ENCODE data around the gene ZFYVE1.
"Not testable (repeated sequence)": the region's sequence is repeated elsewhere in the genome, so short reads cannot be mapped to it uniquely, and the experiment has no call there.

ZFYVE1 gene, protein sequence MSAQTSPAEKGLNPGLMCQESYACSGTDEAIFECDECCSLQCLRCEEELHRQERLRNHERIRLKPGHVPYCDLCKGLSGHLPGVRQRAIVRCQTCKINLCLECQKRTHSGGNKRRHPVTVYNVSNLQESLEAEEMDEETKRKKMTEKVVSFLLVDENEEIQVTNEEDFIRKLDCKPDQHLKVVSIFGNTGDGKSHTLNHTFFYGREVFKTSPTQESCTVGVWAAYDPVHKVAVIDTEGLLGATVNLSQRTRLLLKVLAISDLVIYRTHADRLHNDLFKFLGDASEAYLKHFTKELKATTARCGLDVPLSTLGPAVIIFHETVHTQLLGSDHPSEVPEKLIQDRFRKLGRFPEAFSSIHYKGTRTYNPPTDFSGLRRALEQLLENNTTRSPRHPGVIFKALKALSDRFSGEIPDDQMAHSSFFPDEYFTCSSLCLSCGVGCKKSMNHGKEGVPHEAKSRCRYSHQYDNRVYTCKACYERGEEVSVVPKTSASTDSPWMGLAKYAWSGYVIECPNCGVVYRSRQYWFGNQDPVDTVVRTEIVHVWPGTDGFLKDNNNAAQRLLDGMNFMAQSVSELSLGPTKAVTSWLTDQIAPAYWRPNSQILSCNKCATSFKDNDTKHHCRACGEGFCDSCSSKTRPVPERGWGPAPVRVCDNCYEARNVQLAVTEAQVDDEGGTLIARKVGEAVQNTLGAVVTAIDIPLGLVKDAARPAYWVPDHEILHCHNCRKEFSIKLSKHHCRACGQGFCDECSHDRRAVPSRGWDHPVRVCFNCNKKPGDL

DNA sequence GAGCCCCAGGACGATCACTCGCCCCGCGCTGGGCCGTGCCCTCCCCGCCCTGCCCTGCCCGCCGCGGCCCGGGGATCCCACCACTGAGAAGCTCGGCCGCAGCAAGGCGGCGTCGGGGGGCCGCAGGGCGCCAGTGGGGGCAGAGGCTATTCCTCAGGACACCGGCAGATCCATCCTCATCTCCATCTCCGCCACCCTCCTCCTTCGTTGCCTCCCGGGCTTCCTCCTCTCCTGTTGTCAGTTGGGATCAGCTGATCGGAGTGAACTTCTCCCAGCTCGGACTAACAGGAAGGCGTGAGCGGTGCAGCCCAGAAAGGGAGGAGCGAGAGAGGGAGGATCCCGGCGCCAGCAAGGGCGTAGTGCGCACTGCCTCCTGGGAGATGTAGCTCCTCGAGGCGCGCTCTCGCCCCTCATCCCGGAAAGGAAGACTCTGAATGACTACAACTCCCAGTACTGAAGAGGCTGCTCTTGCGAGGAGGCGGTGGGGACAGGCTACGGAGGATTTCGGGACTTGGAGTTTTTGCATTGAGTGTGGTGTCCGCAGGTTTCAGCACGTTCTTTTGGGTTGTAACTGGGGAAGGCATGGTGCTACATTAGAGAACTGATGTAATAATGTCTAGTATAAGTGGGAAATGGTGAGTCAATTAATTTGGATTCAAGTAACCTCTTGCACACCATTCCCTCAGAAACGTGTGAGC is at the start of gene ZFYVE1:
ZFYVE1 (minus strand) TSS at position 262 of the 698 bp plus-strand sequence. CDS start 2,598 bp downstream, outside the sequence.
- peak; percentile 94 for DNase-seq

GRCh38 chr14:73069585-73069984 is 42.7 kb upstream of the ZFYVE1 start:
- no peak for DNase-seq

GRCh38 chr14:73058922-73059673 is 32.2 kb upstream of the ZFYVE1 start:
- no peak for DNase-seq

DNA sequence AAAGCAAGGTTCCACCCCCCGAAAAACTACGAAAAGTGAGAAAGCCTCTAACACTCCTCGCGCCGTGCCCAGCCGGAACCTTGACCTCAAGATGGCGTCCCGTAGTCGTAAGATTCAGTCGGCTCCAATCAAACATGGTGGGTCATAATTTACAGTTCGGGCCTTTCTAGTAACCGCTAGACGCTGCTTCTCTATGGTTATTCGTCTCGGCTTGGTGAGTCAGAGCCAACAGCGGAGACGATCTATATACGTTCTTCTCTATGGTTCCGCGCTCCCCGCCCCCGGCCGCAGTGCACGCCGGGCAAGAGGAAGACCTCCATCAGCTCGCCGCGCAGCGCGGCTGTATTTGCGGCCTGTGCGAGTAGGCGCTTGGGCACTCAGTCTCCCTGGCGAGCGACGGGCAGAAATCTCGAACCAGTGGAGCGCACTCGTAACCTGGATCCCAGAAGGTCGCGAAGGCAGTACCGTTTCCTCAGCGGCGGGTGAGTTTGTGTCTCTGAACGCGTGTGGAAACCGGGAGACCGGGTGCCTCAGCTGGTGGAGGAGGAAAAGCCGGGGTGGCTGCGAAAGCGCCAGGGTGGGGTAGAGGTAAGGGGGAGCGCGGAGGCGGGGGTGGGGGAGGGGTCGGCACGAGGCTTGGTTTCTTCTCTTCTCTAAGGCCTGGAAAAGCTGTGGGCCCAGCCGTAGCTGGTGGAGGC is 31.5 kb upstream of the ZFYVE1 start, which contains the start of gene RBM25:
RBM25 (plus strand) TSS at position 311 of the 698 bp plus-strand sequence. CDS start 13,108 bp downstream, outside the sequence.
- peak; percentile 96 for DNase-seq

DNA sequence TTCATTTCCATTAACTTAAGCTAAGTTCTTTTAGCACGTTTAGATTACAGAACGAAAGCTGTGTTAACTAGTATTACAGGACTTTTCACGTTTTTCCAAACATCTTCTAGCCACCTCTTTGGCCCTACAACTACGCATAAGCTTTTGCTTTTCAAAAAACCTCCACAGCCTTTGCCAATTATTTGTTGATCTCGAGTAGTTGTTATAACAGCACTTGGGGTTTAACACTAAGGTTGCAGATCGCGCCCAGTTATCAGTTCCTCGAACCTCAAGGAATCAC is 31.0 kb upstream of the ZFYVE1 start:
- DNase-seq: no peak

GRCh38 chr14:73055251-73055650 is 28.3 kb upstream of the ZFYVE1 start:
- DNase-seq: no peak

DNA sequence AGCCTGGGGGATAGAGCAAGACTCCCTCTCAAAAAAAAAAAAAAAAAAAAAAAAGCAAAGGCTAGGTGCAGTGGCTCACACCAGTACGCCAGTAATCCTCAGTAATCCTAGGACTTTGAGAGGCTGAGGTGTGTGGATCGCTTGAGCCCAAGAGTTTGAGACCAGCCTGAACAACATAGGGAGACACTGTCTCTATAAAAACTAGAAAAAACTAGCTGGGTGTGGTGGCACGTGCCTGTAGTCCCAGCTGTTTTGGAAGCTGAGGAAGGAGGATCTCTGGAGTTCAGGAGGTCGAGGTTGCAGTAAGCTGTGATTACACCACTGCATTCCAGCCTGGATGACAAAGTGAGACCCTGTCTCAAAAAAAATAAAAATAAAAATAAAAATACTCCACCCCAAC is 22.5 kb upstream of the ZFYVE1 start:
- DNase-seq: no peak

- no peak for DNase-seq
These were observed 20.9 kb upstream of the ZFYVE1 start for GRCh38 chr14:73047808-73048207.

DNA sequence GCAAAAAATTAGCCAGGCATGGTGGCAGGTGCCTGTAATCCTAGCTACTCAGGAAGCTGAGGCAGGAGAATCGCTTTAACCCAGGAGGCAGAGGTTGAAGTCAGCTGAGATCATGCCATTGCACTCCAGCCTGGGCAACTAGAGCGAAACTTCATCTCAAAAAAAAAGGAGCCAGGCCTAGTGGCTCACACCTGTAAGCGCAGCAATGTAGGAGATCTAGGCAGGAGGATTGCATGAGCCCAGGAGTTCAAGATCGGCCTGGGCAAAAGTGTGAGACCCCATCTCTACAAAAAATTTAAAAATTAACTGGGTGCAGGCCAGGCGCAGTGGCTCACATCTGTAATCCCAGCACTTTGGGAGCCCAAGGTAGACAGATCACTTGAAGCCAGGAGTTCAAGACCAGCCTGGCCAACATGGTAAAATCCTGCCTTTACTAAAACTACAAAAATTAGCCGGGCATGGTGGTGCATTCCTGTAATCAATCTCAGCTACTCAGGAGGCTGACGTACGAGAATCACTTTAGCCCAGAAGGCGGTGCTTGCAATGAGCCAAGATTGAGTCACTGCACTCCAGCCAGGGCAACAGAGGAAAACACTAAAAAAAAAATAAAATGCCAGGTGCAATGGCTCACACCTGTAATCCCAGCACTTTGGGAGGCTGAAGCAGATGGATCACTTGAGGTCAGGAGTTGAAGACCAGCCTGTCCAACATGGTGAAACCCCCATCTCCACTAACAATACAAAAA is 10.0 kb upstream of the ZFYVE1 start:
- DNase-seq: not testable (repeated sequence)

GRCh38 chr14:73027984-73028383 is 1.1 kb upstream of the ZFYVE1 start:
- DNase-seq: no peak

DNA sequence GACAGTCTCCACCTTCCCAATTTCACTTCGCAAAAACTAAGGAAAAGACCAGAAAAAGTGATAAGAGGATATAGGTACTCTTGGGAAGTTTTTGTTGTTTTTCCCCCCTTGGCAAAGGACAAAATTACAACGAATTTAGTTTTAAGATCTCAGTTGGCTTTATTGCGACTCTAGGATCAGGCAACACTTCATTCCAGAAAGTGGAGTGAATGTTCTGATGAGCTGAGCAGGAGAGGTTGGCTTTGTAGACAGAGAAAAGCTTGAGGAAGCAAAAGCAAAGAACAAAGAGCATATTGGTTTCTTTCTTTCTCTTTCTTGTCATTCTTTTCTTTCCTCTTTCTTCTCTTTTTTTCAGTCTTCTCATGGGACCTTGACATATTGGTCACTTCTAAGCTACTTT is 640 bp upstream of the ZFYVE1 start:
- no peak for DNase-seq

DNA sequence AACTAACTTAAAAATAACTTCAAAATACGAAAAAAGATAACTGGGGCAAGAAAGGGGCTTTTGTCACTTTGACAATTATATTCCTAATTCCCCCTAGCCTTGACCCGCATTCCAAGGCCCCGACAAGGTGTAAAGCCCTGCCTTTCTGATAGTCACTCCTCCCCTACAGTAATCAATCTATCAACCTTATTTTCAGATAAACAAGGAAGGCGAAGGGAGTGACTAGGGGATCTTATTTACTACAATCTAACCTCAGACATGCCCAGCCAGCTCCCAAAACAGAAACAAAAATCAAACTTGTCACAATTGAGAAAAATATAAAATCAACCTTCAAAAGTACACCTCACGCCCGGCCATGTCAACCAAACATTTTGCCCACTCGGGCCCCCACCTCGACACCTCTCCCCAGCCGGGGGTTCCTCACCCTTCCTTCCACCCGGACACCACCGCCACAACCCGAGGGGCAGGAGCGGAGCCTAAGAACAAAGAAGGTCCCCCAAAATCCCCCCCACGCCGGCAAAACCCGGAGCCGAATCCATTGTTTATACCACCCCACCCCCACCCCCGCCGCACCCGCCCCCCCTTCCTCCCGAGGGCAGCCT is 562 bp downstream of the ZFYVE1 start:
- DNase-seq: no peak

GRCh38 chr14:73025544-73025943 is 1.4 kb downstream of the ZFYVE1 start:
- DNase-seq: no peak

GRCh38 chr14:73022051-73022450 is 4.9 kb downstream of the ZFYVE1 start:
- DNase-seq: no peak

DNA sequence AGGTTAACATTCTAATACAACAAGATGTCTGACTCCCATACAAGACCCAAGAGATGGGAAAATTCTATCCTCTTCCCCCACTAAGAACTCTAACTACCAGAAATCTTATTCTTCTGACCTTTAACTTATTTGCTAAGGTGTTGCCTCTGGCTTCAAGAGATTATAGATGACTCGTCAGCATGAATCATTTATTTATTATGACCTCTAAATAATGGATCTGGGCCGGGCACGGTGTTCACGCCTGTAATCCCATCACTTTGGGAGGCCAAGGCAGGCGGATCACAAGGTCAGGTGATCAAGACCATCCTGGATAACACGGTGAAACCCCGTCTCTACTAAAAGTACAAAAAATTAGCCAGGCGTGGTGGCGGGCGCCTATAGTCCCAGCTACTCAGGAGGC is 10.9 kb downstream of the ZFYVE1 start:
- DNase-seq: not testable (repeated sequence)

- DNase-seq: not testable (repeated sequence)
These were observed 11.4 kb downstream of the ZFYVE1 start for GRCh38 chr14:73015552-73015951.

DNA sequence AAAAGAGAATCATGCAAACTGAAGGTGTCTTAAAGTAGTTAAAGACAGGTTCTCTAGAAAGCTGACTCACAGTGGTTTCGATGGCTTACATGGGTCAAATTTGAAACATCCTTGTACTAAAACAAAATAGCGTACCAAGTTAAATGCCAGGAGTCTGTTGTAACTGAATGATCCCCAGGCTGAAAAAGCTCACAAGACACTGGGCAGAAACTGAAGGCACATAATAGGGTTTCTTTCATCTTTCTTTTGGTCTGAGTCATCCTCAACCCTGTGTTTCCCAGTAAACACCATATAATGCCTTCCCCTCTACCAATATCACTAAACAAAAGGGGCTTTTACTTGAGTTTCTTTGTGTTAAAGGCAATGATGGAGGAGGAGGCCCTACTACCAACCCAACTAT is 12.8 kb downstream of the ZFYVE1 start:
- DNase-seq: no peak

DNA sequence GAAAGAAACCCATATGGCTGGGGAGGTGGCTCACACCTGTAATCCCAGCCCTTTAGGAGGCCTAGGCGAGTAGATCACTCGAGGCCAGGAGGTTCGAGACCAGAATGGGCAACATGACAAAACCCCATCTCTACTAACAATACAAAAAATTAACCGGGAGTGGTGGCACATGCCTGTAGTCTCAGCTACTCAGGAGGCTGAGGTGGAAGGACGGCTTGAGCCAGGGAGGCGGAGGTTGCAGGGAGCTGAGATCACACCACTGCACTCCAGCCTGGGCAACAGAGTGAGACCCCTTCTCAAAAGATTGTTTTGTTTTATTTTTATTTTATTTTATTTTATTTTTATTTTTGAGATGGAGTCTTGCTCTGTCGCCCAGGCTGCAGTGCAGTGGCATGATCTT is 15.7 kb downstream of the ZFYVE1 start:
- not testable (repeated sequence) for DNase-seq

- DNase-seq: no peak
These were observed 18.4 kb downstream of the ZFYVE1 start for GRCh38 chr14:73008501-73008900.

DNA sequence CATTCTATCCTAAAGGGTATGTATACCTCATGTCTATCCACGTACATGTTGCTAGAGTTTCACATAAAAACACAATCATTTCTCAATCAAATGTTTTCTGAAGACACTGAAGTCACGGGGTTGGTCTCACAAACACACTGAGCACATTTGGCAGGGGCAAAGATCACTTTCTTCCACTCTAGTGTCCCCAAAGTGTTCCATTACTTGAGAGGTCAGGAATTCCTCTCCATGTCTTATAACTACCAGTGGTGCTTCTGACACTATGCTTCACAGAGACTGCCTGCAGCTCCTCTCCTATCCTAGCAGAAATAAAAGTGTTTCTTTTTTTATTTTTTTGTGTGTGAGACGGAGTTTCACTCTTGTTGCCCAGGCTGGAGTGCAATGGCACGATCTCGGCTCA is 19.1 kb downstream of the ZFYVE1 start:
- no peak for DNase-seq

DNA sequence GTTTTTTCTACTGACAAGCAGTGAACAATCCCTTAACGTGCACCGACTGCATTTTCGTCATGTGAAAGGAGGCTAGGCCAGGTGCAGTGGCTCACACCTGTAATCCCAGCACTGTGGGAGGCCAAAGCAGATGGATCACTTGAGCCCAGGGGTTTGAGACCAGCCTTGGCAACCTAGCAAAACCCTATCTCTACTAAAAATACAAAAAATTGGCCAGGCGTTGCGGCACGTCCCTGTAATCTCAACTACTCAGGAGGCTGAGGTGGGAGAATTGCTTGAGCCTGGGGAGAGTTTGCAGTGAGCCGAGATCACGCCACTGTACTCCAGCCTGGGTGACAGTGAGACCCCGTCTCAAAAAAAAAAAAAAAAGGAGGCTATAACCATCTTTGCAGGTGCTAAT is 22.3 kb downstream of the ZFYVE1 start:
- DNase-seq: not testable (repeated sequence)
